Hematopoietic multipotent progenitor cell (in vitro differentiated cells): ENCODE measurements around the gene FMN1. TPM values are rescaled to one million over a fixed set of nuclear protein-coding genes. Genes with fewer than 3 reads are reported as not detected.

Experiments
- DNase-seq, 3 donors: peaks; one replicate each; pipeline ENCODE4 v3.0.0-alpha.2; 2011 to 2015; ENCODE audit warnings: low read depth in 2 of 3, low spot score in 2 of 3
- small RNA-seq: library from RNA; depleted of rRNA; stranded (forward); fragments of <200 nt; gene quantifications from one replicate; pipeline ENCODE3, GENCODE V24; 2012
- total RNA-seq: library from RNA; depleted of rRNA; stranded (reverse); fragments of >200 nt; gene quantifications from one replicate; pipeline ENCODE4 v1.2.3, GENCODE V29; 2012

The FMN1 gene
- total RNA-seq, 1 donor = 0.27 TPM

GRCh38 chr15:32717426-32718226, 476.9 kb downstream of the FMN1 start, which contains the start of gene GREM1:
TSS of gene GREM1 (plus strand) at chr15:32718004. CDS start at chr15:32730691, 12,687 bp downstream.
- DNase-seq = no peak

- DNase-seq = peak in 1 of 3 donors; percentile 51
These were observed 477.5 kb downstream of the FMN1 start for GRCh38 chr15:32716915-32717425.

DNA sequence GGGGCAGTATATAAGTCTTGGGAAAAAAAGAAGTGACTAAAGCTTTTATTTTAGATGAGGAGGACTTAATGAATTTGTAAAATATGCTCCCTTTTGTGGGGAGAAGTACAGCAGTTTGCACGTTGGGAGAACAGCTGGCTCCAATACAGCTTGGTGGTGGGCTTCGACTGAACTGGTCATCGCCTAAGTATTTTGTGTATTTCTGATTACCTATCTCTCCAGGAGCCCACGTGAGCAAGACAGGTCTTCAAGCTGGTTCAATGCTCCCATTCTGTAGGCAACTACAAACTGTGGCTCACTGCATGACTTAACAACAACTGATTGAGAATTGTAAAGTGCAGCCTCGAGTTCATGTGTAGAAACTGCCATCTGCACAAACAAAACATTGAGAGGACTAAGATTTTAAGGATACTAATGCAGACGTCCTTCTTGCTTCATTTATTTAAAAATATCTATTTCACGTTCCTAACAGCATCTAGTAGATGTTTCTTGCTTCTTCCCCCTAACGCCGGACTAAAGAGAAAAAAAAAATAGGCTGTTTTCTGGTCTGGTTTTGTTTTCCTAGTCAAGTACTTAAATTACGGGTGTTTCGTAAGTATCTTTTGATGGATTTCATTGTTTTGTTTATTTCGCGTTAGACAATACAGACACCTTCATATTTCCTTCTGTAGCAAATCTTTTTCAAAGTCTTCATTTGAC, 478.1 kb downstream of the FMN1 start:
- no peak for DNase-seq

Small RNA genes lying within 50 kb of the gene (small RNA-seq; reads per million reads assigned to genes)
- gene RF00591 = not detected

Other genes with a start within 250 kb of the FMN1 start
- 5.4 TPM for gene RYR3, start 116.3 kb upstream of the FMN1 start, total RNA-seq